Endothelial cell of umbilical vein (primary cell): ENCODE data around the gene CSNK2A3. TPM values are rescaled to one million over a fixed set of nuclear protein-coding genes. Genes with fewer than 3 reads are reported as not detected.

Experiments
- BruUV-seq: library from RNA; stranded (reverse); fragments of 400-500 nt; replicated peaks from 2 replicates; lab custom pipeline; 2021; lab: Mats Ljungman, UMichigan
- CTCF ChIA-PET: fragments of 300-600, 350-600 bp; sonication (Branson Sonifier 250); formaldehyde crosslinking; loops from one replicate; lab custom pipeline; 2021; ENCODE audit warnings: antibody characterized with exemption, inconsistent platforms; lab: Charles Lee
- POLR2A ChIA-PET: fragments of 300-600, 350-600 bp; sonication (Branson Sonifier 250); formaldehyde crosslinking; loops from one replicate; lab custom pipeline; 2021; ENCODE audit warnings: antibody characterized with exemption, inconsistent platforms; lab: Charles Lee
- DNase-seq: peaks from one replicate; pipeline ENCODE4 v3.0.0-alpha.2; 2011; ENCODE audit warnings: low read depth, low spot score
- FAIRE-seq: peaks from 2 replicates; lab custom pipeline; 2011; peaks lifted over from hg19 to GRCh38; lab: Jason Lieb, UNC
- H2AFZ ChIP-seq: 2 replicates; pipeline ENCODE4 v1.6.0; 2012; ENCODE audit warnings: low read depth, low read length, control low read depth, inconsistent platforms
- H3K27ac ChIP-seq: 2 replicates; pipeline ENCODE4 v1.5.1; 2011; ENCODE audit warnings: low read depth, mild to moderate bottlenecking, control low read depth, low read length, moderate library complexity; ENCODE audit not compliant: insufficient read depth
- H3K27me3 ChIP-seq, 2 experiments: 2 replicates each; pipeline versions ENCODE4 v1.6.0 to v1.6.1; 2011; ENCODE audit warnings: low read length in 2 of 2, mixed read lengths in 1 of 2; ENCODE audit not compliant: control insufficient read depth in 2 of 2, insufficient read depth in 2 of 2
- H3K36me3 ChIP-seq, 2 experiments: 2 replicates in 1 of 2; 3 replicates in 1 of 2; pipeline ENCODE4 v1.5.1; 2011; ENCODE audit warnings: low read length in 2 of 2, mild to moderate bottlenecking in 1 of 2, moderate library complexity in 1 of 2; ENCODE audit not compliant: control insufficient read depth in 2 of 2, insufficient read depth in 2 of 2; ENCODE audit errors: extremely low read depth in 1 of 2
- H3K4me1 ChIP-seq: 3 replicates; pipeline ENCODE4 v1.5.1; 2011; ENCODE audit warnings: mild to moderate bottlenecking, low read length; ENCODE audit not compliant: control insufficient read depth, insufficient read depth; ENCODE audit errors: extremely low read depth
- H3K4me2 ChIP-seq: 2 replicates; pipeline ENCODE4 v1.6.1; 2011; ENCODE audit warnings: low read length, control low read depth, mixed read lengths; ENCODE audit not compliant: insufficient read depth
- H3K4me3 ChIP-seq, 3 experiments: fragments of 200-600 bp in 1 of 3; sonication (generic), shearing (Covaris generic) in 1 of 3; replicated peaks in 1 of 3; 2 replicates each; pipeline ENCODE4 v1.5.1; 2011 to 2016; ENCODE audit warnings: control low read depth in 3 of 3, low read length in 3 of 3, mild to moderate bottlenecking in 2 of 3, inconsistent platforms in 1 of 3, low read depth in 1 of 3, moderate library complexity in 1 of 3; ENCODE audit not compliant: insufficient read depth in 1 of 3
- H3K79me2 ChIP-seq: 2 replicates; pipeline ENCODE4 v1.6.0; 2012; ENCODE audit warnings: low read length, inconsistent platforms; ENCODE audit not compliant: control insufficient read depth, insufficient read depth
- H3K9ac ChIP-seq: replicated peaks from 2 replicates; pipeline ENCODE3; 2011; ENCODE audit warnings: low read length, control low read depth; ENCODE audit not compliant: insufficient read depth; ENCODE audit errors: extremely low read depth
- H3K9me1 ChIP-seq: replicated peaks from 3 replicates; pipeline ENCODE4 v1.6.0; 2011; ENCODE audit warnings: mild to moderate bottlenecking, low read length; ENCODE audit not compliant: control insufficient read depth, insufficient read depth; ENCODE audit errors: extremely low read depth
- H3K9me3 ChIP-seq: replicated peaks from 2 replicates; pipeline ENCODE4 v1.5.1; 2012; ENCODE audit warnings: low read length, inconsistent platforms; ENCODE audit not compliant: control insufficient read depth, insufficient read depth
- H4K20me1 ChIP-seq: replicated peaks from 2 replicates; pipeline ENCODE3; 2011; ENCODE audit warnings: mild to moderate bottlenecking, low read length; ENCODE audit not compliant: control insufficient read depth, insufficient read depth; ENCODE audit errors: extremely low read depth
- CTCF ChIP-seq, 2 donors: IDR thresholded peaks; 1 replicate in 1 of 2; 2 replicates in 1 of 2; pipeline ENCODE4 v1.5.1; 2011; ENCODE audit warnings: low read length in 2 of 2, mild to moderate bottlenecking in 2 of 2, moderate library complexity in 2 of 2, control low read depth in 1 of 2, inconsistent platforms in 1 of 2, low read depth in 1 of 2; ENCODE audit not compliant: insufficient read depth in 1 of 2; ENCODE audit errors: extremely low read depth in 1 of 2
- EZH2 ChIP-seq: IDR thresholded peaks from 2 replicates; pipeline ENCODE4 v1.6.1; 2012; ENCODE audit warnings: borderline replicate concordance, low read depth, mild to moderate bottlenecking, moderate library complexity, low read length, inconsistent platforms; ENCODE audit not compliant: severe bottlenecking
- FOS ChIP-seq: IDR thresholded peaks from 2 replicates; pipeline ENCODE4 v1.6.1; 2011; ENCODE audit warnings: mild to moderate bottlenecking, low read length, moderate library complexity, borderline replicate concordance; ENCODE audit not compliant: insufficient read depth
- GATA2 ChIP-seq: IDR thresholded peaks from 2 replicates; pipeline ENCODE4 v1.7.0; 2011; ENCODE audit warnings: low read depth, mild to moderate bottlenecking, moderate library complexity, mixed read lengths, low read length; ENCODE audit not compliant: insufficient read length, insufficient read depth
- JUN ChIP-seq: IDR thresholded peaks from 2 replicates; pipeline ENCODE4 v1.6.1; 2011; ENCODE audit warnings: borderline replicate concordance, low read depth; ENCODE audit not compliant: insufficient read length, insufficient read depth
- MAX ChIP-seq: IDR thresholded peaks from 2 replicates; pipeline ENCODE4 v1.6.1; 2011; ENCODE audit not compliant: insufficient read depth, insufficient read length
- MYC ChIP-seq: IDR thresholded peaks from one replicate; pipeline ENCODE4 v1.6.1; 2011; ENCODE audit warnings: mild to moderate bottlenecking, low read depth, low read length
- POLR2A ChIP-seq: IDR thresholded peaks from 2 replicates; pipeline ENCODE4 v1.6.1; 2012; ENCODE audit warnings: low read depth, mild to moderate bottlenecking, control low read depth, low read length
- POLR2AphosphoS5 ChIP-seq: IDR thresholded peaks from 2 replicates; pipeline ENCODE4 v1.6.1; 2012; ENCODE audit warnings: low read depth, mild to moderate bottlenecking, control low read depth, low read length, moderate library complexity; ENCODE audit not compliant: insufficient read depth
- dilution Hi-C: fragments of 300-500 bp; cut with MboI; formaldehyde crosslinking; loops from one replicate; pipeline ENCODE4 v1.15.0; 2019; ENCODE audit warnings: low sequenced_read_pairs; ENCODE audit not compliant: extremely low pct_ligation_motif_present
- intact Hi-C: fragments of 100-400 bp; cut with micrococcal nuclease; formaldehyde crosslinking; loops from one replicate; pipeline ENCODE4 v1.10.0; 2022
- polyA plus RNA-seq, 4 experiments: library from polyadenylated mRNA; depleted of rRNA in 3 of 4; stranded (reverse) in 3 of 4; unstranded in 1 of 4; fragments of >200 nt; gene quantifications; 2 replicates each; pipeline versions ENCODE4 v1.2.1 to v1.2.3, GENCODE V29; 2011 to 2012; ENCODE audit warnings: missing spikeins in 1 of 4
- total RNA-seq: library from RNA; stranded (reverse); gene quantifications from 2 replicates; pipeline ENCODE4 v1.2.3, GENCODE V29; 2021

The CSNK2A3 gene
- total and polyA plus RNA-seq, 2 donors (not counting 3 experiments of a cell fraction or from before 2014, with no cell fraction given) = 0.41 TPM; not detected in 1

GRCh38 chr11:11324090-11324489, 29.0 kb downstream of the CSNK2A3 start:
- dilution Hi-C loops = no loop called here

GRCh38 chr11:11322101-11322500, 30.9 kb downstream of the CSNK2A3 start:
- no peak overlapping the region for H3K9ac ChIP-seq
- ChIA-PET POLR2A (no interaction called here), CTCF (no interaction called here)
- BruUV-seq = no TSS peak
- no peaks in the 10 kb centered on the region for H3K27me3 ChIP-seq
- no peaks in the 10 kb centered on the region for H3K9me1 ChIP-seq
- no peaks in the 10 kb centered on the region for H4K20me1 ChIP-seq
- no peaks in the 10 kb centered on the region for H3K9me3 ChIP-seq
- H3K27ac ChIP-seq = no peak overlapping the region
- no peak for TF ChIP-seq MAX
- TF ChIP-seq FOS = no peak
- TF ChIP-seq CTCF (IDR thresholded peaks at IDR 0.05; ENCODE audit: extremely low read depth in 1 of 2, insufficient read depth in 1 of 2, low read depth in 1 of 2, low read length in 2 of 2) = no peak
- TF ChIP-seq JUN = no peak
- no peak for TF ChIP-seq GATA2
- no peak for TF ChIP-seq POLR2A
- TF ChIP-seq POLR2AphosphoS5 = no peak
- TF ChIP-seq EZH2 = no peak
- no peak for TF ChIP-seq MYC
- no peaks in the 10 kb centered on the region for H3K79me2 ChIP-seq
- no peaks in the 10 kb centered on the region for H3K36me3 ChIP-seq
- no peak overlapping the region for H2AFZ ChIP-seq
- no peak for FAIRE-seq
- no peak overlapping the region for H3K4me2 ChIP-seq
- no peak overlapping the region for H3K4me3 ChIP-seq
- intact Hi-C loops = no loop called here
- no peak for DNase-seq
- no peaks in the 10 kb centered on the region for H3K4me1 ChIP-seq
- dilution Hi-C loops = no loop called here

More at GRCh38 chr11:11324090-11324489, 29.0 kb downstream of the CSNK2A3 start:
- FAIRE-seq = no peak
- no peak overlapping the region for H3K4me2 ChIP-seq
- H3K27me3 ChIP-seq = no peaks in the 10 kb centered on the region
- ChIA-PET CTCF (no interaction called here), POLR2A (no interaction called here)
- TF ChIP-seq GATA2 = no peak
- no peak for TF ChIP-seq MYC
- TF ChIP-seq JUN = no peak
- TF ChIP-seq POLR2A = no peak
- TF ChIP-seq EZH2 = no peak
- no peak for TF ChIP-seq MAX
- TF ChIP-seq FOS = no peak
- H3K4me3 ChIP-seq = no peak overlapping the region
- H3K9me1 ChIP-seq = no peaks in the 10 kb centered on the region
- H3K4me1 ChIP-seq = no peaks in the 10 kb centered on the region
- H4K20me1 ChIP-seq = no peaks in the 10 kb centered on the region
- no peak for DNase-seq
- H3K9ac ChIP-seq = no peak overlapping the region
- intact Hi-C loops = no loop called here
- no peaks in the 10 kb centered on the region for H3K9me3 ChIP-seq
- H3K36me3 ChIP-seq = no peaks in the 10 kb centered on the region
- no peak overlapping the region for H2AFZ ChIP-seq
- BruUV-seq = no TSS peak
- H3K27ac ChIP-seq = no peak overlapping the region
- H3K79me2 ChIP-seq = no peaks in the 10 kb centered on the region
